ENCODE results near the gene ARID3B. TPM values are rescaled to one million over a fixed set of nuclear protein-coding genes. Genes with fewer than 3 reads are reported as not detected.

ARID3B gene
- total RNA-seq, 1 experiment from 2014 or later: 12.7 TPM

GRCh38 chr15:74584204-74584603 lies 43.2 kb downstream of the ARID3B start:
- in situ Hi-C loops (cut with HindIII; ENCODE audit: low pct_unique_long_range_greater_than_20kb, low sequenced_read_pairs): no loop called here
- Histone ChIP-seq H3K4me3 (ENCODE audit: low read depth in 2 of 2, low read length in 2 of 2) (no peak overlapping the region), H3K27ac (ENCODE audit: low read length) (no peak overlapping the region), H3K36me3 (ENCODE audit: control insufficient read depth, insufficient read depth, low read length) (peaks cover 5% of the 10 kb centered on the region), H3K9me3 (ENCODE audit: control insufficient read depth, insufficient read depth, low read depth, low read length) (no peaks in the 10 kb centered on the region), H3K4me1 (ENCODE audit: control insufficient read depth, insufficient read depth, low read length) (no peaks in the 10 kb centered on the region; the same call in 1 of the 2 replicates), H3K27me3 (ENCODE audit: control insufficient read depth, insufficient read depth, low read length) (no peaks in the 10 kb centered on the region)
- no peak for ATAC-seq
- CTCF ChIA-PET: interaction anchor here (0.7 kb wide), 1 partner anchor 532 kb away, joined by 3 read pairs; no protein-coding TSS in a partner anchor
- intact Hi-C loops (cut with micrococcal nuclease; ENCODE audit: unreplicated experiment): no loop called here
- POLR2A ChIA-PET: interaction anchor here (0.7 kb wide), 1 partner anchor 74 kb away, joined by 6 read pairs; no protein-coding TSS in a partner anchor
- TF ChIP-seq REST (IDR thresholded peaks at IDR 0.05; ENCODE audit: insufficient read depth in 1 of 2, low read depth in 2 of 2, low read length in 1 of 2): no peak
- no TSS peak for BruUV-seq (replicated peaks)
- DNase-seq (ENCODE audit: low read depth, low spot score): no peak

GRCh38 chr15:74584779-74585178 lies 43.8 kb downstream of the ARID3B start:
- no peak for DNase-seq (ENCODE audit: low read depth, low spot score)
- ChIA-PET CTCF (no interaction called here), POLR2A (no interaction called here)
- Histone ChIP-seq H3K9me3 (ENCODE audit: control insufficient read depth, insufficient read depth, low read depth, low read length) (no peaks in the 10 kb centered on the region), H3K27me3 (ENCODE audit: control insufficient read depth, insufficient read depth, low read length) (no peaks in the 10 kb centered on the region), H3K4me1 (ENCODE audit: control insufficient read depth, insufficient read depth, low read length) (no peaks in the 10 kb centered on the region; the same call in 1 of the 2 replicates), H3K27ac (ENCODE audit: low read length) (no peak overlapping the region), H3K36me3 (ENCODE audit: control insufficient read depth, insufficient read depth, low read length) (peaks cover 5% of the 10 kb centered on the region), H3K4me3 (ENCODE audit: low read depth in 2 of 2, low read length in 2 of 2) (no peak overlapping the region)
- intact Hi-C loops (cut with micrococcal nuclease; ENCODE audit: unreplicated experiment): no loop called here
- no TSS peak for BruUV-seq (replicated peaks)
- in situ Hi-C loops (cut with HindIII; ENCODE audit: low pct_unique_long_range_greater_than_20kb, low sequenced_read_pairs): no loop called here
- TF ChIP-seq SIN3A (IDR thresholded peaks at IDR 0.05; ENCODE audit: borderline replicate concordance, insufficient read depth, low read depth, low read length): no peak
- no peak for TF ChIP-seq REST (IDR thresholded peaks at IDR 0.05; ENCODE audit: insufficient read depth in 1 of 2, low read depth in 2 of 2, low read length in 1 of 2)
- TF ChIP-seq POLR2AphosphoS5 (IDR thresholded peaks at IDR 0.05; ENCODE audit: low read depth, low read length): no peak
- no peak for TF ChIP-seq CTCF (IDR thresholded peaks at IDR 0.05)
- no peak for TF ChIP-seq TCF7L2 (IDR thresholded peaks at IDR 0.05; ENCODE audit: low read depth, low read length)
- no peak for ATAC-seq

Data from Panc1 (cell line).